Aorta (tissue), 5 donors: Measurements from ENCODE around the gene IARS2. TPM values are rescaled to one million over a fixed set of nuclear protein-coding genes. Genes with fewer than 3 reads are reported as not detected.
"Not testable (repeated sequence)": the region's sequence is repeated elsewhere in the genome, so short reads cannot be mapped to it uniquely, and the experiment has no call there.

Source experiments
- ATAC-seq: fragments of 200-7000 bp; cut with Tn5 transposase; one replicate; pipeline ENCODE4 v1.9.1; 2022; ENCODE audit warnings: moderate library complexity; ENCODE audit not compliant: low FRiP score
- DNase-seq, 2 donors: peaks; one replicate each; pipeline ENCODE4 v3.0.0-alpha.2; 2020
- H3K27ac ChIP-seq, 2 donors: one replicate each; pipeline ENCODE4 v1.5.1; 2013; ENCODE audit warnings: low read length in 2 of 2, mild to moderate bottlenecking in 2 of 2, moderate library complexity in 2 of 2, control low read depth in 1 of 2, inconsistent platforms in 1 of 2, low read depth in 1 of 2
- H3K27me3 ChIP-seq, 2 donors: one replicate each; pipeline ENCODE4 v1.6.1; 2013; ENCODE audit warnings: control low read depth in 1 of 2, low read length in 1 of 2, mild to moderate bottlenecking in 1 of 2, moderate library complexity in 1 of 2; ENCODE audit not compliant: insufficient read depth in 2 of 2, control insufficient read depth in 1 of 2
- H3K36me3 ChIP-seq, 2 donors: one replicate each; pipeline ENCODE4 v1.6.1; 2013; ENCODE audit warnings: control low read depth in 1 of 2, low read length in 1 of 2, mild to moderate bottlenecking in 1 of 2; ENCODE audit not compliant: insufficient read depth in 2 of 2, control insufficient read depth in 1 of 2
- H3K4me1 ChIP-seq, 2 donors: one replicate each; pipeline ENCODE4 v1.6.1; 2013; ENCODE audit warnings: low read length in 2 of 2, control low read depth in 1 of 2, mild to moderate bottlenecking in 1 of 2, moderate library complexity in 1 of 2; ENCODE audit not compliant: insufficient read depth in 2 of 2, control insufficient read depth in 1 of 2
- H3K4me3 ChIP-seq, 2 donors: one replicate each; pipeline ENCODE4 v1.5.1; 2013; ENCODE audit warnings: low read length in 2 of 2, control low read depth in 1 of 2, mild to moderate bottlenecking in 1 of 2
- H3K9me3 ChIP-seq: one replicate; pipeline ENCODE4 v1.6.1; 2013; ENCODE audit warnings: mild to moderate bottlenecking, low read length; ENCODE audit not compliant: control insufficient read depth
- WGBS, 2 donors: extraction: QIAGEN DNeasy Blood & Tissue Kit; methylation state at CpG; one replicate each; pipeline ENCODE4 v1.1.7; 2013; 5-methylcytosine and 5-hydroxymethylcytosine counted together
- intact Hi-C, 2 donors: fragments of 100-400 bp; cut with DNase I; formaldehyde crosslinking; loops; one replicate each; pipeline versions ENCODE4 v1.14.2 to v1.15.0; 2022
- polyA plus RNA-seq, 2 donors: library from polyadenylated mRNA; stranded (reverse); fragments of 200-250 nt; gene quantifications; one replicate each; pipeline ENCODE4 v1.2.3, GENCODE V29; 2013
- total RNA-seq, 2 donors: library from RNA; stranded (reverse); fragmentation: NEBNext Ultra II Directional; extraction: Animal tissue kit (Norgen Biotek cat#: 25700); gene quantifications; one replicate each; pipeline ENCODE4 v1.2.1, GENCODE V29; 2021
- donor health status: healthy with polysubstance abuse.
- donor health status: Bipolar disorder and iron deficiency.
- donor health status: DM: no; HTN: no; CAD: no.
- donor health status: DM: no; HTN: no; CAD: no.
- donor health status: DM: yes; HTN: yes; CAD: no.

Gene IARS2
- total and polyA plus RNA-seq, 4 donors, result 17.0 to 54.5 (median 41.1) TPM

GRCh38 chr1:220151454-220151853, 57.5 kb downstream of the IARS2 start:
- Histone ChIP-seq H3K27ac (no peak overlapping the region), H3K36me3 (peaks cover 0 to 8% of the 10 kb centered on the region in 2 donors), H3K27me3 (no peaks in the 10 kb centered on the region), H3K4me3 (no peak overlapping the region), H3K4me1 (no peaks in the 10 kb centered on the region), H3K9me3 (no peaks in the 10 kb centered on the region)
- 7 to 14% methylated on average over 3 of the region's 3 CpGs for WGBS, 2 donors
- intact Hi-C loops, result no loop called here
- ATAC-seq (peak; percentile 64), DNase-seq (no peak)

GRCh38 chr1:220153147-220153546, 59.2 kb downstream of the IARS2 start:
- no peaks in the 10 kb centered on the region for H3K9me3 ChIP-seq
- no peak overlapping the region for H3K27ac ChIP-seq
- no peaks in the 10 kb centered on the region for H3K27me3 ChIP-seq
- ATAC-seq, result no peak
- intact Hi-C loops, result no loop called here
- H3K4me1 ChIP-seq, result no peaks in the 10 kb centered on the region
- no peak overlapping the region for H3K4me3 ChIP-seq
- no peak for DNase-seq
- H3K36me3 ChIP-seq, result peaks cover 5 to 12% of the 10 kb centered on the region in 2 donors

DNA sequence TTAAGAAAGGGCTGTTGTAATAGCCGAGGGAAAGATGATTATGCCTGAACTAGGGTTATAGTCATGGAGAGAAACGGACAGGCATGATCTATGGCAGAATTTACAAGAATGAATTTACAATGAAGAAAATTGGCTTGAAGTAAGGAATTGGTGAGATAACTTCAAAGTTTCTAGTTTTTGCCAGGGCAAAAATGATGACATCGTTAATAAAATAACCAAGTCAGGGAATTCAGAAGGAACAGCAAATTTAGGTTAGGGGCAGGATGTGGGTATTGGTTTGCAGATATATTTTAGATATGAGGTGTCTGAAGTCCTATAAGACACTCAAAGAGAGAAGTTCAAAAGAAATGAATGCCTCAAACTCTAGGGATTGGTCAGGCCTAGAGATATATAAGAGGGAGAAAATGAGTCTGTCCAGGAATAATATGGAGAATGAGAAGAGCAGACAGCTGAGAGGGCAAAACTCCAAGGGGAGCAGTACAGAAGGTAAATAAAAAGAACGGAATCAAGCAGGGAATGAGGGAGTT, 62.8 kb downstream of the IARS2 start:
- intact Hi-C loops, result no loop called here
- Histone ChIP-seq H3K36me3 (peaks cover 5 to 9% of the 10 kb centered on the region in 2 donors), H3K4me1 (no peaks in the 10 kb centered on the region), H3K27ac (no peak overlapping the region), H3K4me3 (no peak overlapping the region), H3K9me3 (no peaks in the 10 kb centered on the region), H3K27me3 (no peaks in the 10 kb centered on the region)
- DNase-seq, result no peak
- WGBS, 2 donors, result 85 to 91% methylated on average over 4 of the region's 4 CpGs
- no peak for ATAC-seq

GRCh38 chr1:220157738-220158137, 63.8 kb downstream of the IARS2 start:
- ATAC-seq, result no peak
- no peaks in the 10 kb centered on the region for H3K9me3 ChIP-seq
- H3K4me3 ChIP-seq, result no peak overlapping the region
- H3K4me1 ChIP-seq, result no peaks in the 10 kb centered on the region
- H3K27me3 ChIP-seq, result no peaks in the 10 kb centered on the region
- DNase-seq, result no peak
- peaks cover 5 to 9% of the 10 kb centered on the region in 2 donors for H3K36me3 ChIP-seq
- WGBS, 2 donors, result 80 to 81% methylated on average over 2 of the region's 2 CpGs
- H3K27ac ChIP-seq, result no peak overlapping the region
- intact Hi-C loops, result no loop called here

DNA sequence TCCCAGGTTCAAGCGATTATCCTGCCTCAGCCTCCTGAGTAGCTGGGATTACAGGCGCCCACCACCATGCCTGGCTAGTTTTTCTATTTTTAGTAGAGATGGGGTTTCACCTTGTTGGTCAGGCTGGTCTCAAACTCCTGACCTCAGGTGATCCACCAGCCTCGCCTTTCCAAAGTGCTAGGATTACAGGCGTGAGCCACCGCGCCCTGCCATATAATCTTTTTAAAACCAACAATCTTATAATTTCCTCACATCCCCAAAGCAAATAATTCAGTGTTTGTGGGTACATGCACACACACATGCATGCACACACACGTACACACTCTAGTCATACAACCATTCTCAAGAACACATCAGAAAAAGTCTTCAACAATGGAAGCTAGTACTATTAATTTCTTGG, 64.6 kb downstream of the IARS2 start:
- H3K36me3 ChIP-seq, H3K4me3 ChIP-seq, H3K27me3 ChIP-seq, H3K9me3 ChIP-seq, H3K4me1 ChIP-seq, ATAC-seq, intact Hi-C loops, H3K27ac ChIP-seq, DNase-seq: not testable (repeated sequence)
- WGBS, 2 donors, result 98% methylated on average over 7 of the region's 7 CpGs

DNA sequence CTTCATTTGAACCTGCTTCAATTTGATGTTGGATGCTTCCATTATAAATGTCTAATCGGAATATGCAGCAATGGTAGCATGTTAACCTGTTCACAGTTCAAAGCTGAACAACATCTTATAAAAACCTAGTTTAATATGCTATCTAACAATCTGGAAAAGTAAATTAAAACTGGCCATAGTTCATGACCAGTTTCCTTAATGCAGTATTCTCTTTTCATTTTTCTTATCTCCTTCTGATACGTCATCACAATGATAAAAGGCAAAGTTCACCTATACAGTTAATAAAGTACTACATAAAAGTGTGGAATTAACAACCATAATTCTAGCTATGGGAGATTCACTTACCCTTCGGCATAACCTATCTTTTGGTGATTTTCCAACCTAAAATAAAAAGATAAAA, 65.1 kb downstream of the IARS2 start:
- WGBS, 2 donors, result 92 to 93% methylated on average over 3 of the region's 3 CpGs
- no peak for ATAC-seq

GRCh38 chr1:220160027-220160426, 66.1 kb downstream of the IARS2 start:
- Histone ChIP-seq H3K4me1 (no peaks in the 10 kb centered on the region), H3K36me3 (peaks cover 5% of the 10 kb centered on the region in 2 donors), H3K27ac (no peak overlapping the region), H3K4me3 (no peak overlapping the region), H3K27me3 (no peaks in the 10 kb centered on the region), H3K9me3 (no peaks in the 10 kb centered on the region)
- ATAC-seq, result no peak
- intact Hi-C loops, result no loop called here
- 90 to 100% methylated on average over 1 of the region's 1 CpG for WGBS, 2 donors
- no peak for DNase-seq

More for the DNA sequence above, 65.1 kb downstream of the IARS2 start:
- no peak for DNase-seq
- intact Hi-C loops, result no loop called here
- H3K27ac ChIP-seq, result no peak overlapping the region
- H3K4me3 ChIP-seq, result no peak overlapping the region
- no peaks in the 10 kb centered on the region for H3K27me3 ChIP-seq
- no peaks in the 10 kb centered on the region for H3K9me3 ChIP-seq
- H3K36me3 ChIP-seq, result peaks cover 5 to 9% of the 10 kb centered on the region in 2 donors
- H3K4me1 ChIP-seq, result no peaks in the 10 kb centered on the region

DNA sequence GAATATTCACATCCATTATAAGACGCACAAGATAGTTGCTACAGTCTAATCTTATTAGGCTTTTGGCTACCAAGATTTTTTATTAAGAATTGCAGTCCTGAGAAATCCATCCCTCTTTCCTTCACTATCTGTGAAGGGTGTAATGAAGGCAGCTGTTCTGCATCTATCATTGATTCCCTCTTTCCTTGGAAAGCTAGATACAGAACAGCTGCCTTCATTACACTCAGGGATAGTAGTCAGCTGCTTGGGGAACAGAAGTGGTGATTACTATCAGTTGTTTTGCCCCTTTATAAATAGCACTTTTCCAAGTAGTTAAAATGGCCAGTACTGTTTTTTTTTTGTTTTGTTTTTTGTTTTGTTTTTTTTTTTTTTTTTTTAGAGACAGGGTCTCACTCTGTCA, 70.2 kb downstream of the IARS2 start:
- peaks cover 0 to 3% of the 10 kb centered on the region in 2 donors for H3K36me3 ChIP-seq

GRCh38 chr1:220164517-220164916, 70.6 kb downstream of the IARS2 start:
- no peaks in the 10 kb centered on the region for H3K4me1 ChIP-seq
- ATAC-seq (no peak), DNase-seq (no peak)
- H3K27ac ChIP-seq, result no peak overlapping the region
- no peak overlapping the region for H3K4me3 ChIP-seq
- no peaks in the 10 kb centered on the region for H3K9me3 ChIP-seq
- no peaks in the 10 kb centered on the region for H3K27me3 ChIP-seq
- H3K36me3 ChIP-seq, result peaks cover 0 to 3% of the 10 kb centered on the region in 2 donors
- WGBS, 2 donors, result 74 to 88% methylated on average over 2 of the region's 2 CpGs
- intact Hi-C loops, result no loop called here

More for the DNA sequence above, 70.2 kb downstream of the IARS2 start:
- intact Hi-C loops, result no loop called here
- no peaks in the 10 kb centered on the region for H3K4me1 ChIP-seq
- DNase-seq, result no peak
- ATAC-seq, result no peak
- H3K27ac ChIP-seq, result no peak overlapping the region
- no peak overlapping the region for H3K4me3 ChIP-seq
- WGBS, 2 donors, result 93 to 96% methylated on average over 1 of the region's 1 CpG
- no peaks in the 10 kb centered on the region for H3K27me3 ChIP-seq
- H3K9me3 ChIP-seq, result no peaks in the 10 kb centered on the region
